Activated gamma-delta T cell (primary cell): ENCODE measurements around the gene ITGB5.
"Not testable (repeated sequence)": the region's sequence is repeated elsewhere in the genome, so short reads cannot be mapped to it uniquely, and the experiment has no call there.

Experiments used
- DNase-seq: peaks from one replicate; lab custom pipeline; 2025; lab: John Stamatoyannopoulos, UW

Gene ITGB5

GRCh38 chr3:124769462-124769861 is 117.7 kb downstream of the ITGB5 start:
- no peak for DNase-seq

- no peak for DNase-seq
Observed at GRCh38 chr3:124768812-124769211, 118.4 kb downstream of the ITGB5 start.

GRCh38 chr3:124767691-124768090 is 119.5 kb downstream of the ITGB5 start:
- no peak for DNase-seq

- no peak for DNase-seq
Observed at GRCh38 chr3:124767264-124767663, 119.9 kb downstream of the ITGB5 start.

DNA sequence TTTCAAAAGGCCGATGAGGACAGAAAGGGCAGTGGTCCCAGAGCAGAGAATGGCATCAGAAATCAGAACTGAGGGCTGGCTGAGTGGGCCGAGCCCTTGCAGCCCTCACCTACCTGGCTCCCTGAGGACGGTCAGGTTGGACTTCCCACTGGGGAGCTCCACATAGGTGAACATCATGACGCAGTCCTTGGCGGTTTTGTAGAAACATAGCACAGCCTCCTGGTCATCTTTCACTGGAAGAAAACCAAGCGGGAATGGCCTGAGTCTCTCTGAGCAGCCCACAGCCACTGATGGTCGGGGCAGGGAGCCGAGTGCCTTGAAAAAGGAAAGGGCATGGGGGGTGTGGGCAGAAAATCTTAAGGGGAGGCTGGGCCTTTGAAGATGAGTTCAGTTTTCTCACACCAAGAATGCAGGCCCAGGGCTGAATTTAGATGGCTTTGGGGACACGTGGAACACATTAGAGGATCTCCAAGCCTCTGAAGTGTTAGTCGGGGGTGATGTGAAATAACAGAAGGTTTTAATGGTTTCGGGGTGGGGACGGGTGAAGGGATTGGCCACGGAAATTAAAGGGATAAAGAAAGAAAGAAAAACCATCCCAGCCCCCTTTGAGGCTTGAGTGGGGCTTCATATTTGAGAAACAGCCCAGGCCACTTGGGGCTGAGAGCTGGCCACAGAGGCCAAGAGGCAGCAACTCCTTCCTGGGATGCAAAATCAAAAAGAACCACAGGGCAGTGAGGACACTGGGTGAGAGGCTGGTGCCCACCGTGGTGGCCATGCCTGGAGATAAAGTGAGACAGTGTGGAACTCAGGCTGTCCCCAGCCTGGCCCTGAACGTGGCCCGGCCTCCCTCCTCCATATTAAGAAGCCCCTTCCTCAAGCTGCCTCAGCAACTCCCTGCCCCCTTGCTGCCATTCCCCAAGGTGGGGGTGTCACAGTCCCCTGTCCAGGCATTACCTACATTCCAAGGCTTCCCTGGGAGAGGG is 120.8 kb downstream of the ITGB5 start:
- DNase-seq, result no peak

GRCh38 chr3:124765197-124765840 is 121.8 kb downstream of the ITGB5 start:
- no peak for DNase-seq

- no peak for DNase-seq
Observed at GRCh38 chr3:124764746-124765145, 122.4 kb downstream of the ITGB5 start.

DNA sequence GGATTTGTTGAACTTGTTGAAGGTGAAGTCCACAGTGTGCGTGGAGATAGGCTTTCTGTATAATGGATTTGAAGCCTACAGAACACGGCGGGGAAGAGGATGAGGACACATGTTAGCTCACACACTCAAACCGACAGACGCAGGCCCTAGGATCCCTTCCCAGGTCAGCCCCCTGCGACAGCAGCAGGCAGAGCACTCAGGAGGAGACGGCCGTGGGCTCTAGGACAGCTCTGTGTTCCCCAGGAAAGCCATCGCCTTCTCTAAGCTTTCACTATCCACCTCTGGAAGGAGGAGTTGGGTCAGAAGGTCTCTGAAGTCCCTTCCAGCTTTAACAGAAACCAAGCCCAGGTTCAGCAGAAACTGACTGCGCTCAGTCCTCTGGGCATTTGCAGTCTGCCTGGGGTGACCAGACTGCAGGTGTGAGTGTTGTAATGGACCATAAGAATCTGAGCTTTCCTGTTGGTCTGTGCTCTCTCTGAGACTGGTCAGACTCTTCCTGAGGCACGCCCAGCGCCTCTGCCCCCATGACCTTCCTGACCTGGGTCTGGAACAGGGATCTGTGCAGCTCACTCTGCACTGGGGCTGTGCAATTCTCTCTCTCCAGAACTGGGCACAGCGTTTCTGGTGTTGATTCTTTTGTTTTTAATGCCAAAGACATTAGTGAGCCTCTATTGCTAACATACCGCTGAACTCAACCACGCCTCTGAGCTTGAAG is 123.4 kb downstream of the ITGB5 start:
- DNase-seq, result no peak

GRCh38 chr3:124763206-124763605 is 124.0 kb downstream of the ITGB5 start:
- DNase-seq, result no peak

DNA sequence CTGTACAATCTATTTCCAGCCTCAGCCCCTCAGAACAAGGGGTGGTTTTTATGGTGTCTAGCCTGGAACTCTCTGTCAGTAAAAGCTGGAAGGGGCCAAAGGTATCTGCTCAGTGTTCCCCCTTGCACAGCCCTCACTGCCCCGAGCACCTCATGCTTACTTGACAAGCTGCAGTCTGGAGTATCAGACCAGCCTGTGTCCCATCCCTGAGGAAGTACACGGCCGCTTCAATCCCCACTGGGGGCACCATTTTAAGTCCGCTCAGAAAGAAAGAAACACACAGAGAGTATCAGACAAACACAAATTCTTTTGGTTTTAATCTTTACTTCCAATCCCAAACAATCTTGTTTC is 124.5 kb downstream of the ITGB5 start:
- DNase-seq, result no peak

GRCh38 chr3:124761935-124762660 is 125.1 kb downstream of the ITGB5 start:
- no peak for DNase-seq

- DNase-seq, result no peak
Observed at GRCh38 chr3:124761250-124761796, 125.8 kb downstream of the ITGB5 start.

DNA sequence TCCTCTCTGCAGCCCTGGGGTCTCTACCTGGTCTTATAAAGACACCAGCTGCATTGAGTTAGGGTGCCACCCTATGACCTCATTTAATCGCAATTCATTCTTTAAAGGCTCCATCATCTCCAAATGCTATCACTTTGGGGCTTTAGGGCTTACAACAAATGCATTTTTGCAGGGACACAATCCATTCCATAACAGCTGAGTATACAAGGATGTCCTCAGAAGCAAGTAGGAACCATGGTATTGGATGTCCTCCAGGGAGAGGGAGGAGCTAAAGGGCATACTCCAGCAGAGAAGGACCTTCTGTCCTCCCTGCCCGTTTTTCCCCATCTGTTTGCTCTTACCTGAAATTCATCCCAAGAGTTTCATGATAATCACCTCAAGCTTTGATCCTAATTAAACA is 126.6 kb downstream of the ITGB5 start:
- DNase-seq, result no peak

DNA sequence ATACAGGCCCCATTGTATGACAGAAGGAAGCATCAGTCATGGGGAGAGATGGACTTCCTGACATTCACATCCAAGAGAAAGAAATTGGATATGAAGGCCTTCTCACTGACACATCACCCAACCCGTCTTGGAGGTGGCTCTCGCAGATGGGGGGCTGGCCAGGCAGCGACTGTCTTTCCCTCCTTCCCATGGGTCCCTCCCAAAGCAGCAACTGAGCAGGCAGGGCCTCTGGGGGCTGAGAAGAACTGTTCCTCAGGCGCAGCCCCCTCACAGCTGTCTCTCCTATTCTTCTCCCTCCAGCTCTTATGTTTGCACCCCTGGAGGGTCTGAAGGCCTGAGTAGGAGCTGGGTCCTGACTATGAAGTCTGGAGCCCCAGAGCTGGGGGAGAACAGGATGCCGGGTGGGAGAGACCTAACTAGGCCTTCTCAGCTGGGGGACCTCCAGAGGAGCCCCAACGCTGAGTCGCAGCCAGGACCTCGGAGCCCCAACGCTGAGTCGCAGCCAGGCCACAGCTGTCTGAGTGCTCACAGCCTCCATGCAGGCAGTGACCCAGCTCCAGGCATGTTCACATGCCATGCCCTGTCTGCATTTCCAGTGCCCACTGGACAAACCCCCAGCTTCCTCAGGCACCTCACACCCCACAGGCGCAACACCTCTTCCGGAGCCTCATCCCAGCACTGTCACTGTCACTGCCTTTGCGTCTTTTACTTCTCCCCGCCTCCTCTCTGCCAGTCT is 127.3 kb downstream of the ITGB5 start:
- no peak for DNase-seq

DNA sequence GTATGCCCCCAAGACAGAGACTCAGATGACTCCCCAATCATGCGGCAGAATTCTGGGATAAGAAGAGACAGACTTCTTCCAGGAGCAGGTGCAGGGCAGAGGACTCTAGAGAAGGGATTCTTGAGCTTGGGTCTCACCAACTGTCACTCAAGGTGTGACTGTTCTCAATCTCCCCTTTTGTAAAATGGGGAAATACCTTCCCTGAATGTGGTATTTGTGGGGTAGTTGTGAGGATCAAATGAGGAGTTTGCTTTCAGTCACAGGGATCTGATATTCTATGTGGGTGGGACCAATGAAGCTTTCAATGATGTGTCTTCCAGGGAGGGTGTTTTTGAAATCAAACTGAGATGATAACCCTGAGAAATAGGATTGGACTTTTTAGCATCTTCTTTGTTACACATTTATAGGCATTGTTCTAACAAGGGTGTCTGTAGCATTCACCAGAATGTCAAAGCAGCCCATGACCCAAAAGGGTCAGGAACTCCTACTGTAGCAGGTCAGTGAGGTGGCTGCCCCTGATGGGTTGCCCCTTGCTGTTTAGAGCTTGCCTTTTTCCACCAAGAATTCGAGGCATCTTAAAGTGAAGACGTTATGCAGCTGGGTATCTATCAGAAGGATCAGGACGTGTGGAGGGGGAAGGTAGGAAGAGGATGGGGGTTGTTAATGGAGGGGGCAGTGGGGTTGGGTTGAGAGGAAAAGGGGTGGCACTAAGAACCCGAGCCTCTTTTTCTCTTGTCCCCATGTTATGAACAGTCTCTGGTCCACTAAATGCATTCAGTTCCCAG is 128.1 kb downstream of the ITGB5 start:
- no peak for DNase-seq

- DNase-seq, result not testable (repeated sequence)
Observed at GRCh38 chr3:124757926-124758325, 129.2 kb downstream of the ITGB5 start.

GRCh38 chr3:124752051-124752450 is 135.1 kb downstream of the ITGB5 start:
- no peak for DNase-seq

GRCh38 chr3:124751501-124751900 is 135.7 kb downstream of the ITGB5 start:
- no peak for DNase-seq

GRCh38 chr3:124749877-124750276 is 137.3 kb downstream of the ITGB5 start:
- not testable (repeated sequence) for DNase-seq

DNA sequence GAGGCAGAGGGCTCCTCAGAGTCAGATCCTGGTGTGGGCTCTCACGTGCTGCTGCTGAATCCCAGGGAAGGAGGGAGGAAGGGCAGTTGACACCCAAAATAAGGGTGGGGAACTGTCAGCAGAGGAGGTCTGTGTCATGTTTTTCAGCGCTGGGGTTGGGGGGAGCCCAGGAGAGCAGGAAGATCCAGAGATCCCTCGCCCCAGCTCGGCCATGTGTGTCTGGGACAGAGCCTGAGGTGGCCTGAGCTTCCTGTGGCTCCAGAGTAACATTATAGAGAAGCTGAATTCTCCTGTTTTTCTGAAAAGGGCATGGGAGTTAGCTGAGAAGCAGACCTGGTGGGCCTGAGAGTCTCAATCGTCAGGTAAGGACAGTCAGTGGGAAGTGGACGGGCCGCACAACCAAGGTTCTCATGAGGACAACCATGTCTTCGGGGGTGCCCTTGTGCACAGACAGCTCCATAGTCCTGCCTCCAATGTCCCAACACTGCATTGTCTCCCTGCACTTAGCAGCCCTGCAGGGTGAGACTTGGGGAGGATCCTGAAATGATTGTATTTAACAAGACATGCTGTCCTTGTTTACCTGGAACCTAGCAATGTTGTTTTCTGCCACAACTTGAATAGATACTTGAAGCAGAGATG is 138.5 kb downstream of the ITGB5 start:
- DNase-seq, result no peak
